ENCODE data around the gene IRF6. TPM values are rescaled to one million over a fixed set of nuclear protein-coding genes. Genes with fewer than 3 reads are reported as not detected.

Gene IRF6
- total RNA-seq, 4 donors from 2014 or later, result 0.46 to 1.2 (median 0.75) TPM

GRCh38 chr1:209766051-209766450 lies 39.9 kb downstream of the IRF6 start:
- DNase-seq (ENCODE audit: extremely low spot score), result no peak
- no peaks in the 10 kb centered on the region for H3K9me3 ChIP-seq
- H3K4me3 ChIP-seq, result no peak overlapping the region
- intact Hi-C loops (cut with DNase I), result no loop called here
- WGBS, result 66% methylated on average over 2 of the region's 2 CpGs
- no peaks in the 10 kb centered on the region for H3K27me3 ChIP-seq
- H3K27ac ChIP-seq (replicated peaks in 1 of 4), result no peak overlapping the region
- no peak for TF ChIP-seq CTCF (IDR thresholded peaks at IDR 0.05)
- no peaks in the 10 kb centered on the region for H3K36me3 ChIP-seq
- peaks cover 23 to 40% (median 29%) of the 10 kb centered on the region in 4 donors for H3K4me1 ChIP-seq

DNA sequence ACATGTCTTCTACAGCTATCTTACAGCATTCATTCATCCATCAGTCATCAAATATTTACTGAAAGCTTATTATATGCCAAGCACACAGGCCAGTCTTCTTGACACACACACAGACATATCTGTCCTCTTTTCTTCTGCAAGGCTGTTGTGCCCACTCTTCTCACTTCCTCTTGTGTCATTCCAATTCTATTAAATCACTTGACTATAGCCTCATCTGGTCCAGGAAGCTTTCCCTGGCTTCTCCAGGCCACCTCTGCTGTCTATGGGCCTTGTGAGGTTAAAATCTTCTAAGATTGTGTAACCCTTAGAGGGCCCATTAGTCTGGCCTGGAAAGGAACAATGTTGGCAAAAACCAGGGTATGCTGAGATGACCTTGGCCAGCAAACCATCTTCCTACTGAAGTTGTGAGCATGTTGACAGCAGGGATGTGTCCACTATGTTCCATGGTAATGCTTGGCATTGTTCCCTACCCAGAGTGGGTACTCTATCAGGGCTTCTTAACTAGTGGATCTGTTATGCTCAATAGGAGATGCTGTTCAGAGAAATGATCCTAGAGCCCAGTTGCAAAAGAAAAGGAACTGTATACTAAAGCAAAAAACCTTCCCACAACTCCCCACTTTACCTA lies 44.8 kb downstream of the IRF6 start:
- Histone ChIP-seq H3K27me3 (no peaks in the 10 kb centered on the region), H3K4me3 (no peak overlapping the region), H3K27ac (replicated peaks in 1 of 4) (no peak overlapping the region), H3K4me1 (peaks cover 0 to 6% (median 2%) of the 10 kb centered on the region in 4 donors), H3K36me3 (no peaks in the 10 kb centered on the region), H3K9me3 (no peaks in the 10 kb centered on the region)
- DNase-seq (ENCODE audit: extremely low spot score), result no peak
- no peak for TF ChIP-seq POLR2A (IDR thresholded peaks at IDR 0.05; ENCODE audit: low read depth)
- no peak for TF ChIP-seq EP300 (IDR thresholded peaks at IDR 0.05)
- TF ChIP-seq POLR2AphosphoS5 (IDR thresholded peaks at IDR 0.05), result no peak
- TF ChIP-seq CTCF (IDR thresholded peaks at IDR 0.05), result no peak
- intact Hi-C loops (cut with DNase I), result no loop called here

DNA sequence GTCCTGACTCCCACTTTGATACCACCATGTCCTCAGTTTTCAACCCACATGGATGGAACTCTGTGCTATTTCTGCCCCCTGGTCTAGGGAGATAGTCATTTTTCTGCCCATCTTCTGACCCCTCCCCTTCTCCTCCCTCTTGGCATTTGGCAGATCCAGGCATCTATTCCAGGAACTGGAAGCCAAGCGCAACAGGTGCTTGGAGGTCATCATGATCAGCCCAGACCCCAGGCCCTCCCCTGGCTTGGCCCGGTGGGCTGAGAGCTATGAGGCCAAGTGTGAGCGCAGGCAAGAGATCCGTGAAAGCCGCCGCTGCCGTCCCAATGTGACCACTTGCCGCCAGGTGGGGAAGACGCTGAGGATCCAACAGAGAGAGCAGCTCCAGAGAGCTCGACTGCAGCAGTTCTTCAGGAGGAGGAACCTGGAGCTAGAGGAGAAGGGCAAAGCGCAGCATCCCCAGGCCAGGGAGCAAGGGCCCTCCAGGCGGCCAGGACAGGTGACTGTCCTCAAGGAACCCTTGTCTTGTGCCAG lies 46.0 kb downstream of the IRF6 start:
- no peaks in the 10 kb centered on the region for H3K27me3 ChIP-seq

DNA sequence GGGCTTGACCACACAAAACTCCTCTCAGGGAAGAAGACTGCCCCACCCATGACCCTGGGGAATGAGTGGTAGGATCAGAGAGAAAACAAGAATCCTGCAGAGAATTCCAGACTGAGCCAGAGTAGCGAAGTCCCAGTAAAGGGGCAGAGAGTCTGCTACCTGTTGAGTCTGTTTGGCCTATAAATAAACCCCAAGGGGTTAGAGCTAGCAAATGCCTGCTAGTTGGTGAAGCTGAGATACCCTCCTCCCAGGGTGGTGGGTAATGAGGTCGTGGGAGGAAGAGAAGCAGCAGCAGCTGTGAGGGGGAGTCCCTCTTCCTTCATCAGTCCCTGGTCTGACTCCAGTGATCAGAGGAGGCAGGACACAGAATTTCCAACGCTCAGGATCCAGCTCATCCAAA lies 47.5 kb downstream of the IRF6 start:
- intact Hi-C loops (cut with DNase I), result no loop called here
- 72% methylated on average over 3 of the region's 3 CpGs for WGBS
- TF ChIP-seq CTCF (IDR thresholded peaks at IDR 0.05) (no peak), POLR2AphosphoS5 (IDR thresholded peaks at IDR 0.05) (no peak), EP300 (IDR thresholded peaks at IDR 0.05) (no peak), POLR2A (IDR thresholded peaks at IDR 0.05; ENCODE audit: low read depth) (no peak)
- Histone ChIP-seq H3K9me3 (no peaks in the 10 kb centered on the region), H3K36me3 (no peaks in the 10 kb centered on the region), H3K27me3 (no peaks in the 10 kb centered on the region), H3K4me1 (peaks cover 0 to 6% (median 2%) of the 10 kb centered on the region in 4 donors), H3K4me3 (no peak overlapping the region), H3K27ac (replicated peaks in 1 of 4) (no peak overlapping the region)
- no peak for DNase-seq (ENCODE audit: extremely low spot score)

More for the DNA sequence above, 46.0 kb downstream of the IRF6 start:
- DNase-seq (ENCODE audit: extremely low spot score), result no peak
- H3K4me3 ChIP-seq, result no peak overlapping the region
- no peak overlapping the region for H3K27ac ChIP-seq (replicated peaks in 1 of 4)
- H3K36me3 ChIP-seq, result no peaks in the 10 kb centered on the region
- no peaks in the 10 kb centered on the region for H3K9me3 ChIP-seq
- TF ChIP-seq POLR2AphosphoS5 (IDR thresholded peaks at IDR 0.05) (no peak), EP300 (IDR thresholded peaks at IDR 0.05) (no peak), CTCF (IDR thresholded peaks at IDR 0.05) (no peak), POLR2A (IDR thresholded peaks at IDR 0.05; ENCODE audit: low read depth) (no peak)
- peaks cover 0 to 6% (median 2%) of the 10 kb centered on the region in 4 donors for H3K4me1 ChIP-seq
- 87% methylated on average over 8 of the region's 12 CpGs for WGBS
- intact Hi-C loops (cut with DNase I), result no loop called here
